ENCODE data around the gene FAM163B.

DNA sequence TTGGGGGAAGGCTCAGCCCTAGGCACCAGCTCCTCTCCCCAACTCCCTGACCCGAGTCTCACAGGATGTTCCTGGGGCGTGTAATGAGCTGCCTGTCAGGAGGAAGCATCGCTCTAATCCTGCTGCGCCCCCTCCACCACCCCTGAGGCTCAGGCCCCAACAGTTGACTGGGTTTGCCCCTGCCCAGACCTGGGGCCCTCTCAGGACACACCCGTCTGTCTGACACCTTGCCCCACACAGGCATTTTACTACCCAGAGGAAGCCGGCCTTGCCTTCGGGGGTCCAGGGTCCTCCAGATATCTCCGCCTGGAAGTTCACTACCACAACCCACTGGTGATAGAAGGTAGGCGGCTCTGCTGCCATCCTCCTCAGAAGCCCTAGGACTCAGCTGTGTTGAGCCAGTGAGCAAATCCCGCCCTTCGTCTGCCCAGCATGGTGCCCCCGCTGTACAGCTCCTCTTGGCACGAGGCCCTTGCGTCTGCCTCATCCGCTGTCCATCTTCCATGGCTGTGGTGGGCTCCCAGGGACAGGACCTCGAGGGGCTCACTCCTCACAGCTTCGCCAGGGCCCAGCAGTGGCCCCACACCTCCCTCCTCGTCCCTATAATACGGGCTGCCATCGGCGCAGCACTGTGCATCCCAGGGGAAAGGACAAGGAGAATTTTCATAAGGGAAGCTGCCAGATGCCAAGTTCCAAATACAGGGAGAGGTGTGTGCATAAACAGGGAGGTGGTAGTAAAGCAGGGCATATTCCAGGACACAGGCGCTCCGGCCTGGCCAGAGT lies 35.0 kb upstream of the FAM163B start:
- TF ChIP-seq CTCF (IDR thresholded peaks at IDR 0.05) (no peak), POLR2AphosphoS5 (IDR thresholded peaks at IDR 0.05) (no peak), POLR2A (IDR thresholded peaks at IDR 0.05; ENCODE audit: low read depth) (no peak)
